Measurements from ENCODE around the gene PGM5. TPM values are rescaled to one million over a fixed set of nuclear protein-coding genes. Genes with fewer than 3 reads are reported as not detected.

Gene PGM5
- total and polyA plus RNA-seq, 2 of the 4 experiments (the other 2 are of a cell fraction) = 8.3 to 14.7 TPM

DNA sequence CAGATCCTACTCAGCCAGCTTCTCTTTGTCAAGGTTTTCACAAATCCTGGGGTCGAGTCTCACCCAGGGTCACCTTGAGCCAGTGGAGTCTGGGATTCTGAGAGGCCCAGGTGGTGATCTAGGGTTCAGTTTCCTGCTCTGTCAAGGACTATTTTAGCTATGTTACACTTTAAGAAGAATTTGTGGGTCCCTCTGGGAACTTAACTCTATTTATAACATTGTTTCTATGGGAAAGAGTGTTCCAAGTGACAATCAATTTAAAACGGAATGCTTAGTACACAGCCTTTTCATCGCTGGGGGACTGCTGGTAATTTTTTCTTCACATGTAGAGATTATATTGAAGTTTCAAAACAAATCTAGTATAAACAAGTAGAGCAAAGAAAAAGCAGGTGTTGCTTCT is 211.2 kb downstream of the PGM5 start:
- H3K14ac ChIP-seq (replicated peaks; ENCODE audit: low read depth, low read length) = no peak overlapping the region
- H3K4me2 ChIP-seq (ENCODE audit: low read depth, low read length) = no peak overlapping the region
- H2AK9ac ChIP-seq (replicated peaks; ENCODE audit: low read depth, low read length, poor library complexity) = no peak overlapping the region
- in situ Hi-C loops (cut with MboI; ENCODE audit: low sequenced_read_pairs) (no loop called here), intact Hi-C loops (cut with micrococcal nuclease) (loop anchor here (5.0 to 10.0 kb wide), 2 partner anchors 50 to 103 kb away; no protein-coding TSS in a partner anchor), dilution Hi-C loops (cut with HindIII; ENCODE audit: low sequenced_read_pairs, unreplicated experiment) (no loop called here)
- H3K9me3 ChIP-seq (ENCODE audit: control insufficient read depth, insufficient read depth, low read length) = no peaks in the 10 kb centered on the region
- CTCF ChIA-PET = interaction anchor here (1.4 kb wide), 1 partner anchor 7 kb away, joined by 4 read pairs; no protein-coding TSS in a partner anchor
- no peaks in the 10 kb centered on the region for H4K20me1 ChIP-seq (ENCODE audit: insufficient read depth, low read length)
- no peaks in the 10 kb centered on the region for H3K79me1 ChIP-seq (ENCODE audit: low read depth in 1 of 2, low read length in 2 of 2)
- no peak overlapping the region for H3K23ac ChIP-seq (ENCODE audit: low read depth, low read length)
- no peak overlapping the region for H2BK5ac ChIP-seq (ENCODE audit: low read depth, low read length, poor library complexity, severe bottlenecking)
- H4K91ac ChIP-seq (ENCODE audit: insufficient read depth, low read depth, low read length) = no peak overlapping the region
- no TSS peak for BruUV-seq (replicated peaks)
- no peak overlapping the region for H2BK120ac ChIP-seq (ENCODE audit: low read depth, low read length)
- DNase-seq (no peak), ATAC-seq (ENCODE audit: low read depth) (no peak)
- H3K4ac ChIP-seq (ENCODE audit: low read depth, low read length) = no peak overlapping the region
- no peak overlapping the region for H3K56ac ChIP-seq (ENCODE audit: extremely low read depth, insufficient read depth, low read length)
- H3K18ac ChIP-seq (ENCODE audit: low read depth, low read length) = no peak overlapping the region
- no peak overlapping the region for H4K8ac ChIP-seq (ENCODE audit: low read depth in 2 of 2, low read length in 2 of 2)
- no peak overlapping the region for H3K9ac ChIP-seq (ENCODE audit: low read depth, low read length)
- POLR2A ChIA-PET (ENCODE audit: unreplicated experiment) = no interaction called here
- no peak overlapping the region for H2AK5ac ChIP-seq (ENCODE audit: low read depth, low read length)
- H2BK15ac ChIP-seq (ENCODE audit: low read depth, low read length) = 0 out of 3 replicates have a peak overlapping the region, but pooled peaks have one; percentile 21
- no peaks in the 10 kb centered on the region for H3K27me3 ChIP-seq (ENCODE audit: control insufficient read depth, insufficient read depth, low read length)
- WGBS, 2 experiments (ENCODE audit: extremely low coverage in 2 of 2, insufficient read length in 1 of 2) = no CpG with 5 or more reads among the region's 3 CpGs
- H2AFZ ChIP-seq (replicated peaks; ENCODE audit: low read length, poor library complexity) = no peak overlapping the region
- no peak for TF ChIP-seq CHD1 (IDR thresholded peaks at IDR 0.05; ENCODE audit: low read depth, low read length)
- TF ChIP-seq, protein P1, sequence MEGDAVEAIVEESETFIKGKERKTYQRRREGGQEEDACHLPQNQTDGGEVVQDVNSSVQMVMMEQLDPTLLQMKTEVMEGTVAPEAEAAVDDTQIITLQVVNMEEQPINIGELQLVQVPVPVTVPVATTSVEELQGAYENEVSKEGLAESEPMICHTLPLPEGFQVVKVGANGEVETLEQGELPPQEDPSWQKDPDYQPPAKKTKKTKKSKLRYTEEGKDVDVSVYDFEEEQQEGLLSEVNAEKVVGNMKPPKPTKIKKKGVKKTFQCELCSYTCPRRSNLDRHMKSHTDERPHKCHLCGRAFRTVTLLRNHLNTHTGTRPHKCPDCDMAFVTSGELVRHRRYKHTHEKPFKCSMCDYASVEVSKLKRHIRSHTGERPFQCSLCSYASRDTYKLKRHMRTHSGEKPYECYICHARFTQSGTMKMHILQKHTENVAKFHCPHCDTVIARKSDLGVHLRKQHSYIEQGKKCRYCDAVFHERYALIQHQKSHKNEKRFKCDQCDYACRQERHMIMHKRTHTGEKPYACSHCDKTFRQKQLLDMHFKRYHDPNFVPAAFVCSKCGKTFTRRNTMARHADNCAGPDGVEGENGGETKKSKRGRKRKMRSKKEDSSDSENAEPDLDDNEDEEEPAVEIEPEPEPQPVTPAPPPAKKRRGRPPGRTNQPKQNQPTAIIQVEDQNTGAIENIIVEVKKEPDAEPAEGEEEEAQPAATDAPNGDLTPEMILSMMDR (conservative IDR thresholded peaks at IDR 0.05; ENCODE audit: low read depth, low read length) = no peak
- TF ChIP-seq, protein P2, sequence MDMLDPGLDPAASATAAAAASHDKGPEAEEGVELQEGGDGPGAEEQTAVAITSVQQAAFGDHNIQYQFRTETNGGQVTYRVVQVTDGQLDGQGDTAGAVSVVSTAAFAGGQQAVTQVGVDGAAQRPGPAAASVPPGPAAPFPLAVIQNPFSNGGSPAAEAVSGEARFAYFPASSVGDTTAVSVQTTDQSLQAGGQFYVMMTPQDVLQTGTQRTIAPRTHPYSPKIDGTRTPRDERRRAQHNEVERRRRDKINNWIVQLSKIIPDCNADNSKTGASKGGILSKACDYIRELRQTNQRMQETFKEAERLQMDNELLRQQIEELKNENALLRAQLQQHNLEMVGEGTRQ (IDR thresholded peaks at IDR 0.05; ENCODE audit: low read depth, low read length) = no peak
- TF ChIP-seq CEBPB (IDR thresholded peaks at IDR 0.05; ENCODE audit: low read depth, low read length) = no peak
- TF ChIP-seq SMC3 (IDR thresholded peaks at IDR 0.05; ENCODE audit: low read depth, low read length) = no peak
- no peak for TF ChIP-seq MAZ (IDR thresholded peaks at IDR 0.05; ENCODE audit: borderline replicate concordance, low read depth, low read length)
- TF ChIP-seq RAD21 (IDR thresholded peaks at IDR 0.05; ENCODE audit: low read length) = no peak
- no peak overlapping the region for H3K27ac ChIP-seq (ENCODE audit: insufficient read depth, low read length)
- no peak overlapping the region for H3K4me3 ChIP-seq (ENCODE audit: insufficient read depth, low read depth, low read length)
- peaks cover 7% of the 10 kb centered on the region; the same call in 1 of the 2 replicates for H3K9me1 ChIP-seq (ENCODE audit: insufficient read depth, low read length)
- H2BK20ac ChIP-seq (ENCODE audit: low read depth, low read length) = 0 out of 2 replicates have a peak overlapping the region, but pooled peaks have one; percentile 5
- H3K4me1 ChIP-seq (ENCODE audit: control insufficient read depth, insufficient read depth, low read length) = no peaks in the 10 kb centered on the region
- no peak overlapping the region for H4K5ac ChIP-seq (ENCODE audit: low read depth, low read length)
- H3K36me3 ChIP-seq (ENCODE audit: control insufficient read depth, insufficient read depth, low read length) = no peaks in the 10 kb centered on the region
